Stimulated activated CD4-positive, alpha-beta T cell treated with anti-CD3 and anti-CD28 coated beads, Interleukin-4, amount 100 ng/mL, for 4 hours (primary cell): ENCODE results near the gene COX4I2.
"Not testable (repeated sequence)": the region's sequence is repeated elsewhere in the genome, so short reads cannot be mapped to it uniquely, and the experiment has no call there.

Source experiments
- DNase-seq, 2 experiments: peaks; one replicate each; pipeline ENCODE4 v3.0.0-alpha.2; 2020

Gene COX4I2

GRCh38 chr20:31608251-31608945, 29.3 kb upstream of the COX4I2 start:
- DNase-seq = no peak

DNA sequence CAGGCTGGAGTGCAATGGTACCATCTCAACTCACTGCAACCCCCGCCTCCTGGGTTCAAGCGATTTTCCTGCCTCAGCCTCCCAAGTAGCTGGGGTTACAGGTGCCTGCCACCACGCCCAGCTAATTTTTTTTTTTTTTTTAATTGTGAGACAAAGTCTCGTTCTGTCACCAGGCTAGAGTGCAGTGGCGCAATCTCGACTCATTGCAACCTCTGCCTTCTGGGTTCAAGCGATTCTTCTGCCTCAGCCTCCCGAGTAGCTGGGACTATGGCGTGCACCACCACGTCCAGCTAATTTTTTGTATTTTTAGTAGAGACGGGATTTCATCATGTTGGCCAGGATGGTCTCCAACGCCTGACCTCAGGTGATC, 25.5 kb upstream of the COX4I2 start:
- not testable (repeated sequence) for DNase-seq

GRCh38 chr20:31615416-31615815, 22.3 kb upstream of the COX4I2 start:
- DNase-seq = no peak

DNA sequence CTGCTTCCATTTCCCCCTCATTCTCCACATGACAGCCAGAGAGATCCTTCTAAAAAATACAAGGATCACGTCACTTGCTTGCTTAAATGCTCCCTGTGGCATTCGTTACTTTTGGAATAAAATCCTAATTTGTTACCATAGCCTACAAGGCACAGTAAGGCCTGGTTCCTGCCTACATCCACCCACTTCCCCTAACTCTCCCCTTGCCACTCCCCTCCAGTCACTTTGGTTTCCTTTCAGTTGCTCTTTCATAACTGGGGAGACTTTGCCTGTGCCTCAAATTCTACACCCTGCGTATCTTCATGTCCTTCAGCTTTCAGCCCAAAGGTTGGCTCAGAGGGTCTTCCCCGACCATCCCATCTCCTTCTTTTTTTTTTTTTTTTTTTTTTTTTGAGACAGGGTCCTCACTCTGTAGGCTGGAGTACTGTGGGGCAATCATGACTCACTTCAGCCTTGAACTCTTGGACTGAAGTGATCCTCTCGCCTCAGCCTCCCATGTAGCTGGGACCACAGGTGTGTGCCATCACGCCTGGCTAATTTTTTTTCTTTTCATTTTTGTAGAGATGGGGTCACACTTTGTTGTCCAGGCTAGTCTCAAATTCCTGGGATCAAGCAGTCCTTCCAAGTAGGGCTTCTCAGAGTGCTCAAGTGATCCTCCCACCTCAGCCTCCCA, 20.1 kb upstream of the COX4I2 start:
- no peak for DNase-seq

GRCh38 chr20:31620246-31620645, 17.5 kb upstream of the COX4I2 start:
- no peak for DNase-seq

DNA sequence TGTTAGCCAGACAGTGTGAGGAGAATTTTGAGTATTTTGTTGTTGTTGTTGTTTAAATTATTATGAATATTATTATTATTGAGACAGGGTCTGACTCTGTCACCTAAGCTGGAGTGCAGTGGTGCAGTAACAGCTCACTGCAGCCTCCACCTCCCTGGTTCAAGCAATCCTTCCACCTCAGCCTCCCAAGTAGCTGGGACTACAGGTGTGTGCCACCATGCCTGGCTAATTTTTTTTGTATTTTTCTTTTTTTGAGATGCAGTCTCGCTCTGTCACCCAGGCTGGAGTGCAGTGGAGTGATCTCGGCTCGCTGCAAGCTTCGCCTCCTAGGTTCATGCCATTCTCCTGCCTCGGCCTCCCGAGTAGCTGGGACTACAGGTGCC, 14.6 kb upstream of the COX4I2 start:
- DNase-seq = not testable (repeated sequence)

GRCh38 chr20:31626534-31626933, 11.2 kb upstream of the COX4I2 start:
- not testable (repeated sequence) for DNase-seq

DNA sequence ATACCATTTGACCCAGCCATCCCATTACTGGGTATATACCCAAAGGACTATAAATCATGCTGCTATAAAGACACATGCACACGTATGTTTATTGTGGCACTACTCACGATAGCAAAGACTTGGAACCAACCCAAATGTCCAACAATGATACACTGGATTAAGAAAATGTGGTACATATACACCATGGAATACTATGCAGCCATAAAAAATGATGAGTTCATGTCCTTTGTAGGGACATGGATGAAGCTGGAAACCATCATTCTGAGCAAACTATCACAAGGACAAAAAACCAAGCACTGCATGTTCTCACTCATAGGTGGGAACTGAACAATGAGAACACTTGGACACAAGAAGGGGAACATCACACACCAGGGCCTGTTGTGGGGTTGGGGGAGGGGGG, 9.7 kb upstream of the COX4I2 start:
- not testable (repeated sequence) for DNase-seq

- DNase-seq = no peak
These were observed 7.4 kb upstream of the COX4I2 start for GRCh38 chr20:31630187-31630790.

DNA sequence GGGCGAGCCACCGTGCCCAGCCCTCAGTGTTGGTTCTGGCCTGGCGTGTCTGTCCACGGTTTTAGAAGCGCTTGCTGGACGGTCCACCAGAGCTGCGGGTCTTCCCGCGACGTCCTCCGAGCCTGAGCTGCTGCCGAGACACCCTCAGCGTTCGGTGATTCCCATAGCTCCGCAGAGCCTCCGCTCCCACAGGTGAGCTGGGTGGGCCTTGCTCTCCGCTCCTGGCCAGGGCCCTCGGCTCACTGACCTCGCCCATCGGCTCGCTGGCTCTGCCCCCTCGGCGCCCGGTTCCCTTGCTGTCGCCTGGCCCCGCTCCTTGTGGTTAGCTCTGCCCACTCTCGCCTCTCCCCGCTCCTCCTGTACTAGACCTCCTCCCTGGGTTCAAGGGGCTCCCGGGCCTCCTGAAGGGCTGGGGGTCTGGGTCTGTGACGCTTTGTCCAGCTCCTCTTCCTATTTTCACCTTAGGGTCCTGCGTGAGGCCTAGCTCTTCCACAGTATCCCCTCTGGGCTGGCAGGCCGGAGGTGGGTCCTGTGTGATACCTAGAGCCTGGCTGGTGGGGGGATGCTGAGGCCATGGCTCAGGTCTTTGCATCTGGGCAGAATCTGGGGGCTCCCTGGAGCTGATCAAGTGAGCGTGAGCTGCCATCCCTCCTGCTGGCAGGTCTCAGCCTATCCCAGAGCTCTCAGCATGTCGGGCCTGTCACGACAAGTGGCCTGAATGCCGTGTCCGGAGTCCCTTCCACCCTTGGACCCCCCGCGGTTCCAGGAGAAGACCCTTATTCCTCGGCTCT, 5.0 kb upstream of the COX4I2 start:
- DNase-seq = no peak

DNA sequence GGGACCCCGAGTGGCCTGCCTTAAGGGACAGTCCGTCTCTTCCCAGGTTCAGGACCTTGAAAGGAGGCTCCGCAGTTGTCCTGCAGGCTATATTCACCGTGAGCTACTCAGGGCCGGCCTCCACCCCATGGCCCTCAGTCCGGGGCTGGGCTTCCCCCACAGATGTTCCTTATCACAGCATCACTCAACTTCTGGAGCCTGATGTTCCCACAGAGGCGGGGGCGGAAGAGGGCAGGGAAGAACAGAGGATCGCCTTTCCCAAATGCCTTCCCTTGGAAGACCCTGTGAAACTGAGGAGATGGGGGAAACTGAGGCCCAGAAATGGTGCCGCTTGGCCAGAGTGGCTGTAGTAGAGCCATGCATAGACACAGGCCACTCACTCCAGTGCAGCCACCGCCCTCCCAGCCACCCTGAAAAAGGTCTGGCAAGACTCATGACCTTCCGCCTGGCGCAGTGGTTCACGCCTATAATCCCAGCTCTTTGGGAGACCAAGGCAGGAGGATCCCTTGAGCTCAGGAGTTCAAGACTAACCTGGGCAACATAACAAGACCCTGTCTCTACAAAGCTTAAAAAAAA, 4.3 kb upstream of the COX4I2 start:
- no peak for DNase-seq

GRCh38 chr20:31638317-31638716, 605 bp downstream of the COX4I2 start:
- no peak for DNase-seq

DNA sequence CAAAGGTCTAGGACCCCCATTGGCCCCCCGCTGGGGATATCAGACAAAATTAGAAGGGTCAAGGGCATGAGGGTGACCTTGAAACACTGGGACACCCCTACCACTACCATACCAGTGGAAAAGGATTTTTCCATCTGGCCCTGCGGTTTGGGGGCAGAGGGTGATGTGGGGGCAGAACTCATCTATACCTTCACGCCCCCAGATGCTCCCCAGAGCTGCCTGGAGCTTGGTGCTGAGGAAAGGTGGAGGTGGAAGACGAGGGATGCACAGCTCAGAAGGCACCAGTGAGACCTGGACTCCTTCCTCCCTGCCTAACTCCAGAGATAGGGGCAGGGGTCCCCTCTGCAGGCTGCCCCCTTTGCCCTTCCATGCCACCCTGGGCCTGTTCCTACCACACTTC, 1.1 kb downstream of the COX4I2 start:
- DNase-seq = no peak

DNA sequence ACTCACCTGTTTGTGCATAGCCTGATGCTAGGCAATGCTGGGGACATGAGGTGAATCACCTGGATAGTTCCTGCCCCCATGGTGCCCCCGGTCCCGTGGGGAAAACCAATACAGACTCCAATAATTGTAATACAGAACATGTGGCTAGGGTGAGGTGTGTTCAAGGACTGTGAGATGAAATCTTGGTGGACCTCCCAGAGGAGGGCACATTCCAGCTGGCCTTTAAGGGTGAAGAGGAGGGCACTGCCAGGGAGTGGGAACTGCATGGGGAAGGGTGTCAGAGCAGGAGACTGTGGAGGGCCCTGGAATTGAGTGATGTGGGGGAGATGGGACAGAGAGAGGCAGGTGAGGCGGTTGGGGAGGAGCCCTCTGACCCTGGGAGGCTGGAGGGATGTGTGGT, 2.5 kb downstream of the COX4I2 start:
- DNase-seq = no peak

DNA sequence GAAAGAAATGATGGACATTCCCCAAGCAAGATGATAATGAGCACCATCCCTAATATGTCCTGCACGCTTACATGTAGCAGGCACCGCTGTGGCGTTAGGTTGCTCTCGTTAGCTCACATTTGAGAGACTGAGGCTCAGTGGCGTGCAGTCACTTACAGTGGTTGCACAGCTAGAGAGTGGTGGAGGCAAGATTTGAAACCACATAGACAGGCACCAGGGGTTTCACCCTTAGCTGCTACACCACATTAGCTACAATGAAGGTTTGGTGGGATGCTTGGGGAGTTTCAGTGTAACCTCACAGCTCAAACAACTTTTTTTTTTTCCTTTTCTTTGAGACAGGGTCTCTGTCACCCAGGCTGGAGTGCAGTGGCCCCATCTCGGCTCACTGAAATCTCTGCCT, 3.7 kb downstream of the COX4I2 start:
- DNase-seq = no peak

GRCh38 chr20:31642837-31643236, 5.1 kb downstream of the COX4I2 start:
- DNase-seq = no peak

GRCh38 chr20:31643522-31643921, 5.8 kb downstream of the COX4I2 start:
- DNase-seq = no peak

DNA sequence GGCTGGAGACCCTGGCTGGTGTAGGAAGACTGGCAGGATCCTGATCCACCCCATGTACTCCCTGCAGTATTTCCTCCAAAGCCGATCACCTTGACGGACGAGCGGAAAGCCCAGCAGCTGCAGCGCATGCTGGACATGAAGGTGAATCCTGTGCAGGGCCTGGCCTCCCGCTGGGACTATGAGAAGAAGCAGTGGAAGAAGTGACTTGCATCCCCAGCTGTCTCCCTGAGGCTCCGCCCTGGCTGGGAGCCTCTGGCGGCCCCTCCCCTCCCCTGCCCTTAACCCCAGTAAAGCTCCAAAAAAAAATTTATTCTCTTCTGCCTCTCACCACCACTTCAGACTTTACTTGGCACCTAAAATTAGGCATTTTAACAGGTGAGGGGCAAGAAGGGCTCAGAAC, 7.0 kb downstream of the COX4I2 start:
- DNase-seq = no peak

GRCh38 chr20:31648104-31648503, 10.4 kb downstream of the COX4I2 start:
- DNase-seq = not testable (repeated sequence)

- no peak for DNase-seq
These were observed 15.2 kb downstream of the COX4I2 start for GRCh38 chr20:31652917-31653396.

DNA sequence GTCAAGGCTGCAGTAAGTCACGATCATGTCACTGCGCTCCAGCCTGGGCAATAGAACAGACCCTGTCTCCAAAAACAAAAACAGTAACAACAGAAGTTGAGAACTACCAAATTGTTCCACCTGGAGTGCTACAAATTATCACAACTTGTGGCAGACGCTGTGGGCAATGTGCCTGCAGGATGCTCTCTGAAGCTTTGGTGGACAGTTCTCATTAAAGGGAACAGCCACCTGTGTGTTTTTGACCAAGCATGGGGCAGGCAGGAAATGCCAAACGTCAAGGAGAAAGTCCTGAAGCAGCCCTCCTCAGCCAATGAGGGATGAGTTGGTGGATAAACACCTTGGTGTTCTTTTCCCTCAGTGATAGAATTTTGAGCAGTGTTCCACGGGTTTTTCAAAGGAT, 15.8 kb downstream of the COX4I2 start:
- DNase-seq = no peak

- DNase-seq = no peak
These were observed 16.8 kb downstream of the COX4I2 start for GRCh38 chr20:31654534-31654933.
